Panc1 (cell line): Measurements from ENCODE around the gene SPTBN1. TPM values are rescaled to one million over a fixed set of nuclear protein-coding genes. Genes with fewer than 3 reads are reported as not detected.

Source experiments
- ATAC-seq: fragments of 200-7000 bp; cut with Tn5 transposase; 2 replicates; pipeline ENCODE4 v1.9.1; 2020; ENCODE audit warnings: mild to moderate bottlenecking, moderate library complexity
- BruUV-seq: library from RNA; stranded (reverse); fragments of 400-500 nt; replicated peaks from 2 replicates; lab custom pipeline; 2021; lab: Mats Ljungman, UMichigan
- CTCF ChIA-PET: fragments of 300-600 bp; sonication (Branson Sonifier 250); formaldehyde crosslinking; loops from one replicate; lab custom pipeline; 2022; ENCODE audit warnings: antibody characterized with exemption; lab: Charles Lee
- POLR2A ChIA-PET: fragments of 300-600 bp; sonication (Branson Sonifier 250); formaldehyde crosslinking; loops from one replicate; lab custom pipeline; 2022; ENCODE audit warnings: antibody characterized with exemption; lab: Charles Lee
- DNase-seq: peaks from one replicate; pipeline ENCODE4 v3.0.0-alpha.2; 2010; ENCODE audit warnings: low read depth, low spot score
- H3K27ac ChIP-seq: 2 replicates; pipeline ENCODE4 v1.5.1; 2011; ENCODE audit warnings: mild to moderate bottlenecking, low read length, inconsistent platforms
- H3K27me3 ChIP-seq: fragments of 200-500 bp; sonication (Bioruptor generic); 2 replicates; pipeline ENCODE4 v1.6.0; 2014; ENCODE audit warnings: low read length, inconsistent platforms; ENCODE audit not compliant: control insufficient read depth, insufficient read depth
- H3K36me3 ChIP-seq: fragments of 200-500 bp; sonication (Bioruptor generic); 2 replicates; pipeline ENCODE4 v1.5.1; 2014; ENCODE audit warnings: inconsistent platforms, mild to moderate bottlenecking, low read length, moderate library complexity; ENCODE audit not compliant: control insufficient read depth, insufficient read depth
- H3K4me1 ChIP-seq: 2 replicates; pipeline ENCODE4 v1.5.1; 2011; ENCODE audit warnings: inconsistent platforms, mild to moderate bottlenecking, low read length, moderate library complexity; ENCODE audit not compliant: control insufficient read depth, insufficient read depth
- H3K4me3 ChIP-seq, 2 experiments: 2 replicates each; pipeline ENCODE4 v1.5.1; 2011 to 2012; ENCODE audit warnings: low read depth in 2 of 2, low read length in 2 of 2, mild to moderate bottlenecking in 2 of 2, inconsistent platforms in 1 of 2, moderate library complexity in 1 of 2
- H3K9me3 ChIP-seq: fragments of 200-500 bp; sonication (Bioruptor generic); 2 replicates; pipeline ENCODE4 v1.5.1; 2014; ENCODE audit warnings: low read depth, mild to moderate bottlenecking, inconsistent platforms, low read length, moderate library complexity; ENCODE audit not compliant: control insufficient read depth, insufficient read depth
- POLR2AphosphoS5 ChIP-seq: IDR thresholded peaks from 2 replicates; pipeline ENCODE4 v1.6.1; 2012; ENCODE audit warnings: mild to moderate bottlenecking, low read depth, low read length, moderate library complexity
- SIN3A ChIP-seq: IDR thresholded peaks from 2 replicates; pipeline ENCODE4 v1.6.1; 2012; ENCODE audit warnings: low read depth, mild to moderate bottlenecking, low read length, moderate library complexity, borderline replicate concordance; ENCODE audit not compliant: insufficient read depth
- TCF7L2 ChIP-seq: IDR thresholded peaks from 2 replicates; pipeline ENCODE4 v1.6.1; 2011; ENCODE audit warnings: mild to moderate bottlenecking, low read depth, low read length, inconsistent platforms
- in situ Hi-C: cut with HindIII; loops from 2 replicates; pipeline ENCODE4 v1.10.0; 2016; ENCODE audit warnings: low sequenced_read_pairs, low pct_unique_long_range_greater_than_20kb
- intact Hi-C: fragments of 100-400 bp; cut with micrococcal nuclease; formaldehyde crosslinking; loops from one replicate; pipeline ENCODE4 v1.10.0; 2022; ENCODE audit not compliant: unreplicated experiment
- total RNA-seq: library from RNA; stranded (reverse); gene quantifications from one replicate; pipeline ENCODE4 v1.2.1, GENCODE V29; 2021; ENCODE audit not compliant: unreplicated experiment
- TF ChIP-seq, protein P1 (sequence below), 2 experiments: IDR thresholded peaks; 2 replicates each; pipeline ENCODE4 v1.6.1; 2011 to 2012; ENCODE audit warnings: low read depth in 2 of 2, control low read depth in 1 of 2, low read length in 1 of 2, mild to moderate bottlenecking in 1 of 2, moderate library complexity in 1 of 2; ENCODE audit not compliant: insufficient read depth in 1 of 2
- TF ChIP-seq, protein P2 (sequence below): fragments of 450-650 bp; IDR thresholded peaks from 2 replicates; pipeline ENCODE4 v1.5.1; 2017; ENCODE audit warnings: mild to moderate bottlenecking

The SPTBN1 gene
- total RNA-seq, 1 experiment from 2014 or later: 169 TPM

DNA sequence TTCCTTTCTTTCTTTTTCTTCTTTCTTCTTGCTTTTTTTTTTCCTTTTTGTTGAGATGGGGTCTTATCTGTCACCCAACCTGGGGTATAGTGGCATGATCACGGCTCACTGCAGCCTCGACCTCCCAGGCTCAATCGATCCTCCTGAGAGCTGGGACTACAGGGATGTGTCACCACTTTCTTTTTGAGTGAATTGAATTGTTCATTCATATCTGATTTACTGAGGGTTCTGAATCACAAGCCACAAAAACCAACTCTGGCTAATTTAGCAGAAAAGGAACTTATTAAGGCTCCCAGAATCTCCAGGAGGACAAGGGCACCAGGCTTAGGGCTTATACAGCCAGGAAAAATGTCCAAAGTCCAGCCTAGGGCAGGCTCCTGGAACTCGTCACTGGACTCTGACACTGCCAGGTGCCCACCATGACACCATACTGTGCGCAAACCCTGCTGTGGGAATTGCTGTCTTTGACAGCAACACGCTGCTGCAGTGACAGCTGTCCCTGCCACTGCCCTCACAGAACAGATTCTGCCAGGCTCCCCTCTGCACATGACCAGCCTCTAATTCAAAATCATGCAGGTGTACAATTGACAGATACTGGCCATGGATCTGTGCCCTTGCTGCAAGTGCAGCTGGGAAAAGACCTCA lies 224.4 kb downstream of the SPTBN1 start:
- H3K4me3 ChIP-seq: no peak overlapping the region
- no peaks in the 10 kb centered on the region for H3K27me3 ChIP-seq
- H3K27ac ChIP-seq: no peak overlapping the region
- ChIA-PET CTCF (interaction anchor here (0.7 kb wide), 1 partner anchor 16 kb away, joined by 7 read pairs; no protein-coding TSS in a partner anchor), POLR2A (no interaction called here)
- BruUV-seq: no TSS peak
- DNase-seq (no peak), ATAC-seq (no peak)
- intact Hi-C loops (no loop called here), in situ Hi-C loops (no loop called here)
- H3K36me3 ChIP-seq: no peaks in the 10 kb centered on the region
- H3K4me1 ChIP-seq: no peaks in the 10 kb centered on the region
- H3K9me3 ChIP-seq: no peaks in the 10 kb centered on the region
- TF ChIP-seq, protein P1, sequence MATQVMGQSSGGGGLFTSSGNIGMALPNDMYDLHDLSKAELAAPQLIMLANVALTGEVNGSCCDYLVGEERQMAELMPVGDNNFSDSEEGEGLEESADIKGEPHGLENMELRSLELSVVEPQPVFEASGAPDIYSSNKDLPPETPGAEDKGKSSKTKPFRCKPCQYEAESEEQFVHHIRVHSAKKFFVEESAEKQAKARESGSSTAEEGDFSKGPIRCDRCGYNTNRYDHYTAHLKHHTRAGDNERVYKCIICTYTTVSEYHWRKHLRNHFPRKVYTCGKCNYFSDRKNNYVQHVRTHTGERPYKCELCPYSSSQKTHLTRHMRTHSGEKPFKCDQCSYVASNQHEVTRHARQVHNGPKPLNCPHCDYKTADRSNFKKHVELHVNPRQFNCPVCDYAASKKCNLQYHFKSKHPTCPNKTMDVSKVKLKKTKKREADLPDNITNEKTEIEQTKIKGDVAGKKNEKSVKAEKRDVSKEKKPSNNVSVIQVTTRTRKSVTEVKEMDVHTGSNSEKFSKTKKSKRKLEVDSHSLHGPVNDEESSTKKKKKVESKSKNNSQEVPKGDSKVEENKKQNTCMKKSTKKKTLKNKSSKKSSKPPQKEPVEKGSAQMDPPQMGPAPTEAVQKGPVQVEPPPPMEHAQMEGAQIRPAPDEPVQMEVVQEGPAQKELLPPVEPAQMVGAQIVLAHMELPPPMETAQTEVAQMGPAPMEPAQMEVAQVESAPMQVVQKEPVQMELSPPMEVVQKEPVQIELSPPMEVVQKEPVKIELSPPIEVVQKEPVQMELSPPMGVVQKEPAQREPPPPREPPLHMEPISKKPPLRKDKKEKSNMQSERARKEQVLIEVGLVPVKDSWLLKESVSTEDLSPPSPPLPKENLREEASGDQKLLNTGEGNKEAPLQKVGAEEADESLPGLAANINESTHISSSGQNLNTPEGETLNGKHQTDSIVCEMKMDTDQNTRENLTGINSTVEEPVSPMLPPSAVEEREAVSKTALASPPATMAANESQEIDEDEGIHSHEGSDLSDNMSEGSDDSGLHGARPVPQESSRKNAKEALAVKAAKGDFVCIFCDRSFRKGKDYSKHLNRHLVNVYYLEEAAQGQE (IDR thresholded peaks at IDR 0.05; ENCODE audit: insufficient read depth in 1 of 2, low read depth in 2 of 2, low read length in 1 of 2): no peak
- TF ChIP-seq POLR2AphosphoS5 (no peak), TCF7L2 (no peak), SIN3A (no peak)
- TF ChIP-seq, protein P2, sequence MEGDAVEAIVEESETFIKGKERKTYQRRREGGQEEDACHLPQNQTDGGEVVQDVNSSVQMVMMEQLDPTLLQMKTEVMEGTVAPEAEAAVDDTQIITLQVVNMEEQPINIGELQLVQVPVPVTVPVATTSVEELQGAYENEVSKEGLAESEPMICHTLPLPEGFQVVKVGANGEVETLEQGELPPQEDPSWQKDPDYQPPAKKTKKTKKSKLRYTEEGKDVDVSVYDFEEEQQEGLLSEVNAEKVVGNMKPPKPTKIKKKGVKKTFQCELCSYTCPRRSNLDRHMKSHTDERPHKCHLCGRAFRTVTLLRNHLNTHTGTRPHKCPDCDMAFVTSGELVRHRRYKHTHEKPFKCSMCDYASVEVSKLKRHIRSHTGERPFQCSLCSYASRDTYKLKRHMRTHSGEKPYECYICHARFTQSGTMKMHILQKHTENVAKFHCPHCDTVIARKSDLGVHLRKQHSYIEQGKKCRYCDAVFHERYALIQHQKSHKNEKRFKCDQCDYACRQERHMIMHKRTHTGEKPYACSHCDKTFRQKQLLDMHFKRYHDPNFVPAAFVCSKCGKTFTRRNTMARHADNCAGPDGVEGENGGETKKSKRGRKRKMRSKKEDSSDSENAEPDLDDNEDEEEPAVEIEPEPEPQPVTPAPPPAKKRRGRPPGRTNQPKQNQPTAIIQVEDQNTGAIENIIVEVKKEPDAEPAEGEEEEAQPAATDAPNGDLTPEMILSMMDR: no peak

DNA sequence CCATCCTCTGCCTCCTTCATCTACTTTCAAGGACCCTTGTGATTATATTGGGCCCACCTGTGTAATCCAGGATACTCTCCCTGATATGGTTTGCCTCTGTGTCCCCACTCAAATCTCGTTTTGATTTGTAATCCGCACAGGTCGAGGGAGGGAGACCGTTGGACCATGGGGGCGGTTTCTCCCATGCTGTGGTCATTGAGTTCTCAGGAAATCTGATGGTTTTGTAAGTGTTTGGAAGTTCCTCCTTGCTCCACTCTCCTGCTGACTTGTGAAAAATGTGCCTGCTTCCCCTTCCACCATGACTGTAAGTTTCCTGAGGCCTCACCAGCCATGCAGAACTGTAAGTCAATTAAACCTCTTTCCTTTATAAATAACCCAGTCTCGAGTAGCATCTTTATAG lies 225.3 kb downstream of the SPTBN1 start:
- H3K4me3 ChIP-seq: no peak overlapping the region
- in situ Hi-C loops: no loop called here
- H3K36me3 ChIP-seq: no peaks in the 10 kb centered on the region
- H3K27ac ChIP-seq: no peak overlapping the region
- ChIA-PET CTCF (no interaction called here), POLR2A (no interaction called here)
- TF ChIP-seq, protein P1 (IDR thresholded peaks at IDR 0.05; ENCODE audit: insufficient read depth in 1 of 2, low read depth in 2 of 2, low read length in 1 of 2): no peak
- TF ChIP-seq TCF7L2: no peak
- TF ChIP-seq SIN3A: no peak
- no peak for TF ChIP-seq POLR2AphosphoS5
- TF ChIP-seq, protein P2: no peak
- H3K9me3 ChIP-seq: no peaks in the 10 kb centered on the region
- no peaks in the 10 kb centered on the region for H3K4me1 ChIP-seq
- no peaks in the 10 kb centered on the region for H3K27me3 ChIP-seq
- ATAC-seq (no peak), DNase-seq (no peak)
- BruUV-seq: no TSS peak
- intact Hi-C loops: no loop called here
